ENCODE results near the gene METAP1D.
"Not testable (repeated sequence)": the region's sequence is repeated elsewhere in the genome, so short reads cannot be mapped to it uniquely, and the experiment has no call there.

METAP1D gene

DNA sequence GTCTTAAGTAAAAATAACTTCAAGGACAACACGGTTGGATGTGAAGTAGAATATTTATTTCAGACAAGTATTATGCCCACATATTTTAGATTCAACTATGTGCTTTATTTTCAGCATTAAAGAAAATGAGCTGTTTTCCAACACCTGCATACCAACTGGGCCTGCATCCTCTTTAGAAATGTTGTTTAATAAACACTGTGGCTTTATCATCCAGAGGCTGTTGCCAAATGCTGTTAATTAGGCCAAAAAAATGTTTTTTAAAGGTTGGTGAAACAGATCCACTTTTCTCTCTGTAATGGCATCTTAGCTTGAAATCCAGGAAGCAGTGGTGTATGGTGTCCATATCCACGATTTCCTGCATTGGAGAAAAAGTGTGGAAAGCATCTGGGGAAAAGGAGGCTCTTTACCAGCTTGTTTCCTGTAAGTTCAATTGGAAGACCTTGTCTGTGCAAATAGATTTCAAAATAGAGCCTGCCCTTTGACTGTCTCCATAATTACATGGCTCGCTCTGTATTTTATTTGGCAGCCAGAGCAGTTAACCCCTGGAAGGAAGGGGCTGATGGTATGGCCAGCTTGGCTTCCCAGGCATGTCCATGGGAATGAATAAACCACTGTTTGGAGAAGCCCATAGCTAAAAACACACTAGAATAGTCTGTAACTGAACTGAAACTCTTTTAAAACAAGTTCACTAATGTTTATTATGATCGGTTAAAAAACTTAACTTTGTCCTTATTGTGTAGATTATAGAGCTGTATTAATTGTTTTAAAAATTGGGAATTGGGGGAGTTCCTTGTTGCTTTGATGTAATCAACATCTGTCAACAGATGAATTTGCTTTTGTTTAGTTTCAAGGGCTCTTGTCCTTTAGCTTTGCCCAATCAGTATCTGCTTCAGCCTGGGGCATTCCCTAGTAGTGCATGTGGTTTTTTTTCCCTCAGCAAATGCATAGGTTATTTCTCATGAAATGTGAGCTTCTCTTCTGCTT lies 52.5 kb downstream of the METAP1D start:
- H3K4me3 Mint-ChIP-seq: no peak overlapping the region
- no peaks in the 10 kb centered on the region for H3K36me3 Mint-ChIP-seq
- no peak for ATAC-seq
- no peak for DNase-seq (ENCODE audit: low spot score in 2 of 2)
- H3K9me3 Mint-ChIP-seq: no peaks in the 10 kb centered on the region
- no peak overlapping the region for H3K27ac Mint-ChIP-seq
- H3K4me1 Mint-ChIP-seq: no peaks in the 10 kb centered on the region

DNA sequence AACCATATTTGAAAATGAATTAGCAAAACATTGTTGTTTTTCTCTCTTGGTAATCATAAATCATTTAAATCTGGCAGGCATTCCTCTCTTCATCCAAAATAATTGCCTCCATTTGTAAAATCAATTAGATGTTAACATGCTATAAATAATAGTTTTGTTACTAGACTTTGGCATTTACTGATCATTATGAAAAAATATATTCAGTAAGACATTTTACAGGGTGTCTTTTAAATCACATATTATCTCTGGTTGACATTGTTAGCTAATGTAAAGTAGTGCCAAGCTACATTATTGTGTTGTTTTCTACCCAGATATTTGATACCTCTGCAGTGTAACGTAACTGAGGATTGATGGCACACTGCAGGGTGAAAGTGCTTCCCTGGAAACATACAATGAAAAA lies 53.7 kb downstream of the METAP1D start:
- Mint-ChIP-seq H3K9me3 (no peaks in the 10 kb centered on the region), H3K36me3 (no peaks in the 10 kb centered on the region), H3K4me3 (no peak overlapping the region), H3K4me1 (no peaks in the 10 kb centered on the region), H3K27ac (no peak overlapping the region)
- no peak for DNase-seq (ENCODE audit: low spot score in 2 of 2)
- no peak for ATAC-seq

DNA sequence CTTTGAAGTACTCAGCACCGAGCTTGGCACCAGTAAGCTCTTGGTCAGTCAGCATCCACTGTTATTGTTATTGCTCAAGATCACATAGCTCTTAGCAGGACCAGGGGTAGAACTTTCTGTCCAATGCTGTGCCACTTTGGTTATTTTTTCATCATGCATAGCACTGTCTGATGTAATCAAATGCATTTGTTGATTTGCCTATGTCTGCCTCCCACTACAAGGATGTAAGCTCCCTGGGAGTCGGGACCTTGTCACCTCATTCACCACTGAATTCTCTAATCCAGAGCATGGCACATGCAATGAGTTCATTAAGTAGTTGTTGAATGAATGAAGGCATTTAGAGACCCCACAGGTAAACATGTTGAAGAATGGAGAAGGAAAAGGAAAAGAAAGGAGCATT lies 56.5 kb downstream of the METAP1D start:
- ATAC-seq (no peak), DNase-seq (ENCODE audit: low spot score in 2 of 2) (no peak)
- no peak overlapping the region for H3K4me3 Mint-ChIP-seq
- H3K27ac Mint-ChIP-seq: no peak overlapping the region
- no peaks in the 10 kb centered on the region for H3K36me3 Mint-ChIP-seq
- H3K4me1 Mint-ChIP-seq: no peaks in the 10 kb centered on the region
- H3K9me3 Mint-ChIP-seq: no peaks in the 10 kb centered on the region

DNA sequence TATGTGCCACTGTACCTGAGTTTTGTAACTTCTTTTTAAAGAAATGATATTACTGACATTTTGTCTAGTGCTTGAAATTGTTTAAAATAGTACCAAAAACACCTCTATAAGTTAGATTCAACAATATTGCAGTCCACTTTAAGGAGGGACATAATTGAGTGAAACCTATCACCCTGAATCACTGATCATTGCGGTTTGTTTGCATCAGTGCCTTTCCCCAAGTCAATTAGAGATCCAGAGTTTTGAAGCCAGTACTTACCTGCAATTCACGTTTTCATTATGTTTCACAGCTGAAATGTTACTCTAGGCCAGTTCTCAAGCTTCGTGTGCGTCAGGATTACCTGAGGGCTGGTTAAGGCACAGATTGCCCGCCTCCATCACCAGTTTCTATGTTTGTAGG lies 58.9 kb downstream of the METAP1D start:
- Mint-ChIP-seq H3K4me1 (no peaks in the 10 kb centered on the region), H3K36me3 (no peaks in the 10 kb centered on the region), H3K27ac (peak overlapping the region; percentile 45), H3K9me3 (no peaks in the 10 kb centered on the region), H3K4me3 (no peak overlapping the region)
- ATAC-seq (no peak), DNase-seq (ENCODE audit: low spot score in 2 of 2) (no peak)

DNA sequence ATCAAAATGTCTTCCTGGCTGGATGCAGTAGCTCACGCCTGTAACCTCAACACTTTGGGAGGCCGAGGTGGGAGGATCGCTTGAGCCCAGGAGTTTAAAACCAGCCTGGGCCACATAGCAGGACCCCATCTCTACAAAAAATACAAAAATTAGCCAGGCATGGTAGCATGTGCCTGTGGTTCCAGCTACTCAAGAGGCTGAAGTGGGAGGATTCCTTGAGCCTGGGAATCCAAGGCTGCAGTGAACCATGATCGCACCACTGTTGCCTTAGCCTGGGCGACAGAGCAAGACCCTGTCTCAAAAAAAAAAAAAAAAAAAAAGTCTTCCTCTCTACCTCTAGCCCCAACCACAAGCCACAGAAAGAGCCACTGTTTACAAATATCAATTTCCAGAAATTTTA lies 60.4 kb downstream of the METAP1D start:
- H3K36me3 Mint-ChIP-seq; DNase-seq (ENCODE audit: low spot score in 2 of 2); ATAC-seq; H3K9me3 Mint-ChIP-seq; H3K27ac Mint-ChIP-seq; H3K4me3 Mint-ChIP-seq; H3K4me1 Mint-ChIP-seq: not testable (repeated sequence)

DNA sequence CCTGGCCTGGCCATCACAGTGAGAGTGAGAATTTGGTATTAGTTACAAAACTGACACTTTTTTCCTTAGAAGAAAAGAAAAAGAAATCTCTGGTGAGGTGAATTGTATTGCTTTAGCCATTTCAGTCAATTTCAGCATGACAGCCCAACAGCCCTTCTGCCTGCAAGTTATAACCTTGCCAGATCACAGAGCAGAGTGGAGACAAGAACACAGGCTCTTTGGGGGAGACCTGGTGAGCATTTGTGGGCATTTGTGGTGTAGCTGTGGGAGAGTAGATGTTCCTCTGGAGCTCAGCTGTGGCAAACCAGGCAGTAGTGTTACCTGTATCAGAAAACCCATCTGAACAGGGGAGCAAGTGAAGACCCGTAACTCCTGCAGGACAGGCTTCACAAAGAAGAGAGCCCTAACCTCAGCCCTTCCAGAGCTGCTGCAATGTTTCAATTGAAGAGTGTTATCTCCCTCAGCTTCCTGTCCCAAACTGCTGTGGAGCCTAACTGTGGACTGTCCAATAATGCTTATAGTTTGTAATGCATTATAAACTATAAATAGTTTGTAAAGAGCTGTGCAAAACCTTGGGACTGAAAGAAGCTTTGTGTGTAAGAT lies 62.8 kb downstream of the METAP1D start:
- H3K4me3 Mint-ChIP-seq: no peak overlapping the region
- ATAC-seq (no peak), DNase-seq (ENCODE audit: low spot score in 2 of 2) (no peak)
- no peak overlapping the region for H3K27ac Mint-ChIP-seq
- H3K9me3 Mint-ChIP-seq: no peaks in the 10 kb centered on the region
- no peaks in the 10 kb centered on the region for H3K4me1 Mint-ChIP-seq
- H3K36me3 Mint-ChIP-seq: no peaks in the 10 kb centered on the region

DNA sequence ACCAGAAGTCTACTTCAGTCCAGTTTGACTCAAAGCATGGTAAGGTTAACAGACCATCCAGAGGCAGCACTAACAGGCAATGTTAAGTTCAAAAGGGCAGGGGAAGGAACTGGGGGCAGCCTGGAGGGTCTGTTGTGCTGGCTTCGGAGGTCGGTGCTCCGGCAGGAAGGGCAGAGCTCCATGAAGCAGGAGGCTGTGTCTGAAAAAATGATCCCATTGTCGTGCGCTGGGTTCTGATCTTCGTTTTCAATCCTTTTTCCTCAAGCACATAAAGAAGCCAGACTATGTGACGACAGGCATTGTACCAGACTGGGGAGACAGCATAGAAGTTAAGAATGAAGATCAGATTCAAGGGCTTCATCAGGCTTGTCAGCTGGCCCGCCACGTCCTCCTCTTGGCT lies 63.7 kb downstream of the METAP1D start:
- no peaks in the 10 kb centered on the region for H3K4me1 Mint-ChIP-seq
- H3K27ac Mint-ChIP-seq: no peak overlapping the region
- no peaks in the 10 kb centered on the region for H3K36me3 Mint-ChIP-seq
- ATAC-seq: no peak
- DNase-seq (ENCODE audit: low spot score in 2 of 2): no peak
- no peak overlapping the region for H3K4me3 Mint-ChIP-seq
- no peaks in the 10 kb centered on the region for H3K9me3 Mint-ChIP-seq

DNA sequence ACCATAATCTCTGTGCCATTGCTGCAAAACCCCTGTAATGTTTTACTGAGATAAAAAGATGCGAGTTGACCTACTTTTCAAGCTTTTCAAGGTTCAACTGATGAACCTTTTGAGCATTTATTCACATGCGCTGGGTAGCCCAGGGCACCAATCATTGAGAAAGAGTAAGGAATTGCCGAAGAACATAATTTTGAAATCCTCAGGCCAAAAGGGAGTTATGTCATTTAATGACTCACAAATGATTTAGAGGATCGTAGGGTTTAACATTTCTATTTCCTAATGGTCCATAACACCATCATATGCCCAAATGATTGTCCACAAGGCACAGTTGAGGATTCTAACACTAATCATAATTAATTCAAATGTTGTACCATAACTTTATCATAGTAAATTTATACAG lies 65.4 kb downstream of the METAP1D start:
- Mint-ChIP-seq H3K4me1 (no peaks in the 10 kb centered on the region), H3K36me3 (no peaks in the 10 kb centered on the region), H3K9me3 (no peaks in the 10 kb centered on the region), H3K4me3 (no peak overlapping the region), H3K27ac (no peak overlapping the region)
- no peak for ATAC-seq
- no peak for DNase-seq (ENCODE audit: low spot score in 2 of 2)

DNA sequence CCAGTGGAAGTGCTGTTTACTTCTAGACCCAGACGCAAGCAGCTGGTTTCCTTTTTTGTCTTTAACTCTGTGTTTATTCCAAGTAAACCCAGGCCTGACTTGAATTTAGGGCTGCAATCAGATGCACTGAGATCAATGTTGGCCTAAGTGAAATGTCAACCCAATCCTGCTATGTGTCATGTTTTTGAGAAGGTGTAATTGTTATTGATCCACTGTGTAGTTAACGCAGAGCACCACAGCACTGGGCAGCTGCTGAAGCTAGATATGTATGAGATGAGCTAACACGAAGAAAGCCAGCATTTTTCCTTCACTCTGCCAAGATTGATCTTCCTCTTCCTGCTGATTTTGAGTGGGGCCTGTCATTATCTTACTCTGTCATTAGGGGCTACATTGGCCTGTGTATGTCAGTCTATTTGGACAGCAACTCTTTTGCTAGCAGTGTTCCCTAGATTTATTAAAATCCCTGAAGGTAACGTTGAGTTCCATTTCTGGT lies 66.7 kb downstream of the METAP1D start:
- Mint-ChIP-seq H3K9me3 (no peaks in the 10 kb centered on the region), H3K4me1 (no peaks in the 10 kb centered on the region), H3K4me3 (no peak overlapping the region), H3K36me3 (no peaks in the 10 kb centered on the region), H3K27ac (no peak overlapping the region)
- no peak for ATAC-seq
- DNase-seq (ENCODE audit: low spot score in 2 of 2): no peak

DNA sequence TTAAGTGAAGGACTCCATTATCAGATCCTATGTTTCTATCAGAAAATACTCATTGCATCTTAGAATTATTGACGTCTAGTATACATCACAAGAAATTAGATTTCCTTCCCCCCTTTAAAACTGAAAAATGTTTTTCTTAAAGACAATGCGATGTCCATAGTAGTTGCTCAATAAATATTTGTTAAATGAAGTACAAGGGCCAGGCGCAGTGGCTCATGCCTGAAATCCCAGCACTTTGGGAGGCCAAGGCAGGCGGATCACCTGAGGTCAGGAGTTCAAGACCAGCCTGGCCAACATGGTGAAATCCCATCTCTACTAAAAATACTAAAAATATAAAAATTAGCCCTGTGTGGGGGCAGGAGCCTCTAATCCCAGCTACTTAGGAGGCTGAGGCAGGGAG lies 68.2 kb downstream of the METAP1D start:
- ATAC-seq; H3K36me3 Mint-ChIP-seq; H3K27ac Mint-ChIP-seq; H3K4me3 Mint-ChIP-seq; H3K4me1 Mint-ChIP-seq; DNase-seq (ENCODE audit: low spot score in 2 of 2); H3K9me3 Mint-ChIP-seq: not testable (repeated sequence)

DNA sequence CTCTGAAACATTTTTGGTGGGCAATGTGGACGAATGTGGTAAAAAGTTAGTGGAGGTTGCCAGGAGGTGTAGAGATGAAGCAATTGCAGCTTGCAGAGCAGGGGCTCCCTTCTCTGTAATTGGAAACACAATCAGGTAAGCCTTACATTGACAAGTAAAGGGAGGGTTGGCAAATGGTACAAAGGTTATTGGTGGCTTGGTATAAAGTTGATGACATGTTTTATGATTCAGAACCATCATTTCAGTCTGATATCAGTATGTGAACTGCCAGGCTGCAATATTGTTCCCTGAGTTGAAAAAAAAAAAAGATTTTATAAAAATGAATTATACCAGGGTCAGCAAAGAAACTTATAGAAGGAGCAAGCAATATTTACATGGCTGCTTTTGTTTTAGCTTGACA lies 71.2 kb downstream of the METAP1D start:
- no peaks in the 10 kb centered on the region for H3K9me3 Mint-ChIP-seq
- ATAC-seq (no peak), DNase-seq (ENCODE audit: low spot score in 2 of 2) (no peak)
- no peaks in the 10 kb centered on the region for H3K4me1 Mint-ChIP-seq
- H3K4me3 Mint-ChIP-seq: no peak overlapping the region
- no peaks in the 10 kb centered on the region for H3K36me3 Mint-ChIP-seq
- H3K27ac Mint-ChIP-seq: no peak overlapping the region

DNA sequence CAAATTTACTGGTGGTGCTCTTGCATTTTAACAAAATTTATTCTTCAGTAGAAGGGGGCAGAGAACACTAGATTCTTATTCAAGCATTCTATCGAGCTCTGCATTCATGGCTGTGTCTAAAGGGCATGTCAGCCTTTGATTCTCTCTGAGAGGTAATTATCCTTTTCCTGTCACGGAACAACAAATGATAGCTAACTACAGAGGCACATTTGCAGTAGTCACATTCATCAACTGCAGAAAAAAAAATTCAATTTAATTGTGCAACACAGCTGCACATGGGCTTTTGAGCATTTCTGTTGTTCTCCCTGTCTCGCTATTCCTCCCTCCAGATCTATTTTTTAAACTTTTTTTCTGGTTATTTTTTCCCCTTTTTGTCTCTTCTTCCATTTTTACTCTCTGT lies 72.5 kb downstream of the METAP1D start:
- no peaks in the 10 kb centered on the region for H3K36me3 Mint-ChIP-seq
- no peaks in the 10 kb centered on the region for H3K9me3 Mint-ChIP-seq
- ATAC-seq (no peak), DNase-seq (ENCODE audit: low spot score in 2 of 2) (no peak)
- no peak overlapping the region for H3K27ac Mint-ChIP-seq
- H3K4me3 Mint-ChIP-seq: no peak overlapping the region
- no peaks in the 10 kb centered on the region for H3K4me1 Mint-ChIP-seq

DNA sequence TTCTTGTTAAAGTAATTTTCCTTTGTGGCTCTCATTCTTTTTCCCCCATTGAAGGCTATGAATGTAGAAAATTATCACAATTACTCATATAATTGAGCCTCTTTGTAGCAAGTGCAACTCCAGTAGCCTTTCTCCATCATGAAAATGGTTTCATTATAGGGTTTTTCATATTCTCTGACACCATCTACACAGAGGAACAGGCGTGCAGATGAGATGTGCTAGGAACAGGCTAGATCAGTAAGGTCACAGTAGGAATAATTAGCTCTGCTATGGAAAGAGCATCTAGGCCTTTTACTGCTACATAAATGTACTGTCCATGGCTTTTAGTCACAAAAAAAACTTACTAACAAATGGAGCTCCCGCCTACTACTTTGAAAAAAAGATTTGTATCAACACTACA lies 73.0 kb downstream of the METAP1D start:
- Mint-ChIP-seq H3K27ac (no peak overlapping the region), H3K4me3 (no peak overlapping the region), H3K36me3 (no peaks in the 10 kb centered on the region), H3K9me3 (no peaks in the 10 kb centered on the region), H3K4me1 (no peaks in the 10 kb centered on the region)
- DNase-seq (ENCODE audit: low spot score in 2 of 2): no peak
- ATAC-seq: no peak

DNA sequence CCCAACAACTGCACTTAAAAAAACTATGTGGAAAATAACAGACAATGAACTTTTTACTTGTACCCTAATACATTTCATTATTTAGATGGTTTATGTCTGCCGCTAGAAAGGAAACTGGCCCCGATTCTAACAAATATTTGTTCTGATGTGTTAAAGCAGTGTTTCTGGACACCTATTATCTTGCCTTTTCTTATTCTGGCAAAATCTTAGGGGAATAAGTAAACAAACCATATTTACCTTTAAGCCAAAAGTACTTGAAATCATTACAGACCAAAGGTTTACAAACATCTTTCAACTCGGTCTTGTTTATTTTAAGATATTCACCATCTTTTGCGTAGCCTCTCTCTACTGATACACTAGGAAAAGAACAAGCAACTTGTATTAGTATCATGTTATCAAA lies 73.8 kb downstream of the METAP1D start:
- H3K4me1 Mint-ChIP-seq: no peaks in the 10 kb centered on the region
- H3K36me3 Mint-ChIP-seq: no peaks in the 10 kb centered on the region
- no peak for DNase-seq (ENCODE audit: low spot score in 2 of 2)
- no peak overlapping the region for H3K4me3 Mint-ChIP-seq
- H3K27ac Mint-ChIP-seq: no peak overlapping the region
- no peak for ATAC-seq
- no peaks in the 10 kb centered on the region for H3K9me3 Mint-ChIP-seq

DNA sequence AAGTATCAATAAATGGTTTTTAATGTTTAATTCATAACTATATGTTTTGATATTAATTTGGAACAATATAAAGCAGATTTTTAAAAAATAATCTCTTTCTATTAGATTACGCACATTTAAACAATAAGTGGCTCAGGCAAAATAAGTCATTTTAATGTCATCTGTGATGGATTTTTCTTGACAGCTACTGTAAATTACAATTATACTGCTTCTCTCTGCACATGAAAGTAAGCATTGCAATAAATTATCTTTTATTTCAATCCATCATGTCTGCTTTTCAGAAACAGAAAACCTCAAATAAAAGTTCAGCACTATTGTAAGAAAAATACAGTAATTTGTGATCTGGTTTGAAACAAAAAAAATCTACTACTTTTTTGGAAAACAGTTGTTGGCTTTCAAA lies 74.5 kb downstream of the METAP1D start:
- Mint-ChIP-seq H3K36me3 (no peaks in the 10 kb centered on the region), H3K4me1 (no peaks in the 10 kb centered on the region), H3K4me3 (no peak overlapping the region), H3K27ac (no peak overlapping the region), H3K9me3 (no peaks in the 10 kb centered on the region)
- ATAC-seq (no peak), DNase-seq (ENCODE audit: low spot score in 2 of 2) (no peak)

DNA sequence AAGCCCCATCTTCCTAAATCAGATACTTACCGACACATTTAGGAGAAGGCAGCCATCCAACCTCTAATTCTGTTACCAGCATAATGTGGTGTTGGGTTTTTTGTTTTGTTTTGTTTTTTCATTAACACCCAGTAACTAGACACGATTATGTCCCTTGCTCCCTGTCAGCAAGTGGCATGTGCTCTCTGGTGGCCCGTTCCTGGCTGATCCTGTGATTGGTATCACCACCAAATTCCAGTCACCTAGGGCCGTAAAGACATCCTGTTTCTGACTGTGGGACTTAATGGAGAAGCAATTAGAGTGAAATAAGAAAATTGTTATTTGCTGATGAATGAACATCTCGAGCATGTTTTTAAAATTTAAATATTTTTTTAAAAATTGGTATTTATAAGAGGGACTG lies 79.7 kb downstream of the METAP1D start:
- Mint-ChIP-seq H3K27ac (no peak overlapping the region), H3K9me3 (no peaks in the 10 kb centered on the region), H3K36me3 (peaks cover 12% of the 10 kb centered on the region), H3K4me1 (peaks cover 21% of the 10 kb centered on the region), H3K4me3 (no peak overlapping the region)
- ATAC-seq: no peak
- DNase-seq (ENCODE audit: low spot score in 2 of 2): no peak
